Left lobe of liver (tissue), 2 donors: ENCODE measurements around the gene MYO15B. TPM values are rescaled to one million over a fixed set of nuclear protein-coding genes. Genes with fewer than 3 reads are reported as not detected.
"Not testable (repeated sequence)": the region's sequence is repeated elsewhere in the genome, so short reads cannot be mapped to it uniquely, and the experiment has no call there.

Experiments
- ATAC-seq: fragments of 200-7000 bp; cut with Tn5 transposase; one replicate; pipeline ENCODE4 v1.9.1; 2020; ENCODE audit warnings: mild to moderate bottlenecking, moderate library complexity
- DNase-seq: peaks from one replicate; pipeline ENCODE4 v3.0.0-alpha.2; 2020; ENCODE audit warnings: low spot score
- total RNA-seq: library from RNA; stranded (reverse); gene quantifications from one replicate; pipeline ENCODE4 v1.2.1, GENCODE V29; 2021
- donor health status: DM: no; HTN: no; CAD: no; lungs with moderate emphysema.
- donor health status: DM: no; HTN: yes; CAD: no.

The MYO15B gene
- total RNA-seq, 1 donor from 2014 or later: 34.2 TPM

DNA sequence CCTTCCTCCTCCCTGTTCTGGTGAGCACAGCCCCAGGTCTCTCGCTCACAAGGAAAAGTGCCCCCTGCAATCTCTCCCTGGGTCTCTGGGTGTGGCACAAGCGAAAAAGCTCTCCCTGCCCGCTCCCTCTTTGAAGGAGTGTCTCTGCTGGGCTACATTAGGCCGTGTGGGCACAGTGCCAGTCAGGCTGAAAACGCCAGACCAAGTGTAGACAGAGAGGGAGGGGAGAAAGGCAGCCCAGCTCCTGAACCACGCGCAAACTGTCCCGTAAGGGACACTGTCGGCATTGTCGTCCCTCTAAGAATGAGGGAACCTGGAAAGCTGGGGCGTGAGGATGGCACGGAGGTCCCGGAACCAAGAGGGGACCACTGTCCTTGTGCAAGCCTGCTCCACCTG is 49.5 kb downstream of the MYO15B start:
- ATAC-seq (no peak), DNase-seq (no peak)

DNA sequence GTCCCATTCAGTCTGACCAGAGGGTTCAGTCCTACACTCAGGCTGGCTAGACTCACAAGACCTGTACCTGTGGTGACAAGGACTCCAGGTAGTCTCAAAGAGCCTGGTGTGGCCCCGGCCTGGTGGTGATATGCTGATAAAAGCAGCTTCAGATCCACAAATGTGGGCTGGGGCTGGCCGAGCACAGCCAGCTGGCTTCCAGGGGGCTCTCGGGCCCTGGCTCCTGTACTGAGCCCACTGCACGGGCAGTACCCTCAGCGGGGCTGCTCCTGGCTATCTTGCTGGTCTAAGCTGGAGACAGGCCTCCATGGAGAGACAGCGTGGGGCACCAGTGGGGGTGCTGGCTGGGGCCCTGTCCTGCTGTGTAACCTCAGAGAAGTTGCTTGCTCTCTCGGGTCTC is 50.0 kb downstream of the MYO15B start:
- DNase-seq: no peak
- ATAC-seq: no peak

DNA sequence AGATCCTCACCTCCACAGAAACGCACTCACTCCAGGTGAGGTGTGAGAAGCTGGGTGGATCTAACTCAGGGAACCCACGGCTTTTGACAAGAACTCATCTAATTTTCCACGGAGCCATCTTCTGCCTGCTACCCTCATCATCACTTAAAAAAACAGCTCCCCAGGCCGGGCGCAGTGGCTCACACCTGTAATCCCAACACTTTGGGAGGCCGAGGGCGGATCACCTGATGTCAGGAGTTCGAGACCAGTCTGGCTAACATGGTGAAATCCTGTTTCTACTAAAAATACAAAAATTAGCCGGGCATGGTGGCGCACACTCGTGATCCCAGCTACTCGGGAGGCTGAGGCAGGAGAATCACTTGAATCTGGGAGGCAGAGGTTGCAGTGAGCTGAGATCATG is 50.4 kb downstream of the MYO15B start:
- not testable (repeated sequence) for ATAC-seq, DNase-seq

DNA sequence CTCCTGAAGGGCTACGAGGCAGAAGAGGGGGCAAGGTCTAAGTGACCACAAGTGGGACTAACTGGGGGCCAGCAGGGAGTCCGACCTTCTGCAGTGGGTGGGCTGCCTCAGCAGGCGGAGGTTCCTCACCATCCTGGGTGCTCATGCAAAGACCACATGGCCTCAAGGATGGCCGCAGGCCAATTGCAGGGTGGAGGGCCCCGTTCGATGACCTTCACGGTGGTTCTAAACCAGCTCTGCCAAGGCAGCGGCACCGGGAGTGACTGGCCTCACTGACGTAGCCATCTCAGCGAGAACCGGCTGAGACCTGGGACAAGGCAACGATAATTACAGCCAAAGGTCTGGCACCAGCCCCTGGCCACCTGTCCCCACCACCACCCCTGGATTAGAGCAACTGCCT is 51.3 kb downstream of the MYO15B start:
- DNase-seq (no peak), ATAC-seq (no peak)

DNA sequence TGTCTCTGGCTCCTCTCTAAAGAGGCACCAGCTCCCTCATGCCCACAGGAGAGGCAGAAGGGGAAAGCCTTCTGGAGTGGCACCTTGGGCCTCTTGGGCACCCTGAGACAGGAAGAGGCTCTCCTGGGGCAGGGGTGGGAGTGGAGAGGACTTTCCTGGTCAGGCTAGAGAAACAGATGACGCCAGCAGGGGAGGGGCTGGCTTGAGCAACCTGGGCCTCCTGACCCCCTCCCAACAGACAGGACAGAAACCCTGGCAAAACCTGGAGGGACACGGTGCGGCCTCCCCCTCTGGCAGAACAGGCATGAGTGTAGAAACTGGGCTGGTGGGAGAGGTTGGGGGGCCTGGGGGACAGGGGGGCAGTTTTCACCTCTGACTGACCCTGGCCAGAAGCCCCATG is 51.7 kb downstream of the MYO15B start:
- DNase-seq: peak; percentile 44
- ATAC-seq: no peak

DNA sequence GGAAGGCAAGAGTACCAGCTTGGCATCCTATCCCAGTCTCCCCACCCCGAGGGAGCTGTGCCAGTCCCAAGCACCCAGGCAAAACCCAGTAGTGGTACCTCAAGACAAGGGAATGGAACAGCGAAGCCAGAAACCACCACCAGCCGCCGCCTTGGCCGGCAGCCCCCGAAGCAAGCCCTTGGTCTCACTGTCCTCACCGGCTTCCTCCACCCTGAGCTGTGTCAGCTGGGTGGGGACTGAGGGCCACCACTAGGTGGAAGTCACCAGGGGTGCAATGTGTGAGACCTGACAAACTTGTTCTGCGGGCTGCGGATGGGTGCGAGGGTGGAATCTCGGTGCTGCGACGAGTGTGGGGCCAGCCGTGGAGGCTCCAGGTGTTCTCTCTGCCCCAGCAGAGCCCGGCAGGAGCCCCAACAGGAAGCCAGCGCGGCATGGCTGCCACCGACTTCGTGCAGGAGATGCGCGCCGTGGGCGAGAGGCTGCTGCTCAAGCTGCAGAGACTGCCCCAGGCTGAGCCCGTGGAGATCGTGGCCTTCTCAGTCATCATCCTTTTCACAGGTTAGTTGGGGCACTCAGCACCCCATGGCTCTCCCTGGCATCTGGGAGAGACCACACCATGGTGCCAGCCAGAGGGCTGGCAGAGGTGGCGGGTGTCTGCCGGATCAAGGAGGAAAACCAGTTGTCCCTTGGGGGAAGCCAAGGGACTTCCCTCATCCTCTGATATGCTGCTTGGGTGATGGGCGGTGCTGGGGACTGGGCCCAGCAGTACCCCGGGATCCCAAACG is 52.4 kb downstream of the MYO15B start:
- DNase-seq: peak; percentile 49
- no peak for ATAC-seq

DNA sequence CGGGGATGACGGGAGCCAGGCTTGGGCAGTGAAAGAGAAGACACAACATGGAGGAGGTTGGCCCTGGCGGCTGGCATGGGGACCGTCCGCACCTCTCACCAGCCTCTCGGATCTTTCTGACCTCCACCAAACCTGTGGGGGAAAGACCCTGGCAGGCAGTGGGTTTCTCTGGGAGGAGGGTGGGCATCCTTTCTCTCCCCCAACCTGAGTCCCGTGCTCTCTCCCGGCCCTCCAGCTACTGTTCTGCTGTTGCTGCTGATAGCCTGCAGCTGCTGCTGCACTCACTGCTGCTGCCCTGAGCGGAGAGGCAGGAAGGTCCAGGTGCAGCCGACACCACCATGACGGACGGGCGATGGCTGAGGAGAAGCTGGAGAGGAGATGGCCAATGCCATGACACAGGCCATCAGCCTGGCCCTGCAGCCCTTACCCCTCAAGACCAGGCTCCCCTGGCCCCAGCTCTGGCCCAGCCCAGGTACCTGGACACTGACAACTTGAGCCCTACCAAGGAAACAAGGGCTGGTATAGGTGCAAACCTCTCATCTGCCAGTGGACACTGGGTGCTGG is 53.0 kb downstream of the MYO15B start:
- ATAC-seq (no peak), DNase-seq (no peak)

DNA sequence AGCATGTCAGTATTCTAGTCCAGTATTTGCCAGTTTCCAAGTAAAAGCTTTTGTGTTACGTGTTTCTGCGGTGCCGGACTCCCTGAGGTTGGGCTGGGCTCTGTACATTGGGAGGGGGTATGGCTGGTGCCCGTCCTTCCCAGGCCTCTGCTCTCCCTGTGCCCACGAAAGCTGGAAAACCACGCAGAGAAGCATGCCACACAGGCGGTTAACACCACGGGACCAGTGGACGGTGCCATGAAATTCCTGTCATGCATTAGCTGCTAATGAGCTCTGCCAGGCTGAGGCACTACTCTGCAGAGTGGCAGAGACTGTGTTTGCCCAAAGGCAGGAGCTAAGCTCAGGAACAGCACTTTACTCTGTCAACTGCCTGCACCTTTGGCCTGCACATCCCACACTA is 53.7 kb downstream of the MYO15B start:
- DNase-seq (no peak), ATAC-seq (no peak)

DNA sequence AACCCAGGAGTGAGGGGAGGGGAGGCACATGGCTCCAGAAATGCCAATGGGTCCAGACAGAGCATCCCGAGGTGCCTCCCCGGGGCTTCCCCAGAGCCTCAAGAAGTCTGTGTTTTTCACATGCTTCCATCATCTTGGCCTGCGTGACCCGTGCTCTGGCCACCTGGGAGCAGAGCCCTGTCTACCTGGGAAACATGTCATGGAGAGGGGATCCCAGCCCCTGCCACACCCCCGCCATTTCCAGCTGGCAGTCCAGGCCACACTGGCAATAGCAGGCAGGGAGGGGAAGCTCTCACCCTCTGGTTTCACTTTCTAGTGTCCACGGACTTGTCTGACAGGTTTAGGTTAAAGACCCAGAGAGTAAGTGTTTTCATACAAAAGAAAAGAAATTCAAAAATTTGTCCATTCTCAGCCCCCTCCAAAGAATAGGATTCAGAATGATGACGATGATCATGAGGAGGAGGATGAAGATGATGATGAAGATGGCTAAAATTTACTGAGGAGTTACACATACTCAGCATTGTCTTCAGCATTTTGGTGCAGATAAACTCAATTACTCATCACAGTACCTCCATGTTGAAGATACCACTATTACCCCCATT is 54.7 kb downstream of the MYO15B start:
- no peak for ATAC-seq
- no peak for DNase-seq

DNA sequence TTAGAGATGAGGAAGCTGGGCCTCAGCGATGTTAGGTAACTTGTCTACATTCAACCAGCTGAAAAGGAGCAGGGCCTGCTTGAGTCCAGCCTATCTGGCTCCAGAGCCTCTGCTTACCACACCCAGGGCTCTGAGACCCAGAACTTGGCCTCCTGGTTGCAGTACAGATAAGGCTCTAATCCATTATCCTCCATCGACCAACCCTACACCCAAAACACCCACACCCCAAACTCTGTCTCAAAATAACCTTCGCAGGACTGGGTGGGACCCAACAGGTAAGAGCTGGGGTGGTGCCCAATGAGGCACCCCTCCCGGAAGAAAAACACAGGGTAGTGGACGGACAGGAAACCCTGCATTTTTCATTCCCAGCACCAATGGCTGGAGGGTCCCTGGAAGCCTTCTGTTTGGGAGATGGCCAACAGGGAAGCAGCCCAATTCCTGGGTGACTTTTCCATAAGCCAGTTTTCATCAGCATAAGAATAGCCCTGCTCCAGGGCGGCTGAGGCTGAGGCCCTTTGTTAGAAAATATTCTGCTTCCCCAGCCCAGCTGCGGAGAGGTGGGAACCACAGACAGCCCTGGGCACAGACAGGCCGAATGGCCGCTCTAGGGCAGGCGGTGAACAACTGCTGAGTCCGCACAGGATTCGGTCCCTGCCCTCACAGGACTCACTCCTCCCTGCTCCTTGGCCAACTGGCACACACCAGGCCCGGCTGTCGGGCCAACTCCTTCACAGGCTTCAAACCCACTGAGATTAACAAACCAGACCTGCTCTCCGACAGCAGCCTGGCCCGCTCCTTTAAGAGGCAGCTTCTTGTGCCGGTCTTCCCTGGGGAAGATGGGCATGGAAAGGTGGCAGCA is 55.4 kb downstream of the MYO15B start:
- ATAC-seq: no peak
- DNase-seq: no peak

DNA sequence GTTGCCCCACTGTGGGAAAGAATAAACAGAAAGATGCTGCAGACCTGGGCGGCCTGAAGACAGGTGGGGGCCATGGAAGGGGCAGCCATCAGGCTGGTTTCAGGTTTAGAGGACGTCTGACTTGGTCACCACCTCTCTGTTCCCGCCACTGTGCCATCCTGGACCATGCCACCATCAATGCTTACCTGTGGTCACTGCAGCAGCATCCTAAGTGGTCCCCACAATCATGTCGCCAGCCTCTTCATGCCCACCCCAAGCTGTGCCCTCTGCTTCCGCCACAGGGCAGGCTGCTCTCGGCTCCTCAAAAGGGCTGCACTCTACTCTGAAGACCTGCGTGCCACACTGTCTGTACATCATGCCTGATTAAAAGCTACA is 56.0 kb downstream of the MYO15B start:
- ATAC-seq (no peak), DNase-seq (no peak)

DNA sequence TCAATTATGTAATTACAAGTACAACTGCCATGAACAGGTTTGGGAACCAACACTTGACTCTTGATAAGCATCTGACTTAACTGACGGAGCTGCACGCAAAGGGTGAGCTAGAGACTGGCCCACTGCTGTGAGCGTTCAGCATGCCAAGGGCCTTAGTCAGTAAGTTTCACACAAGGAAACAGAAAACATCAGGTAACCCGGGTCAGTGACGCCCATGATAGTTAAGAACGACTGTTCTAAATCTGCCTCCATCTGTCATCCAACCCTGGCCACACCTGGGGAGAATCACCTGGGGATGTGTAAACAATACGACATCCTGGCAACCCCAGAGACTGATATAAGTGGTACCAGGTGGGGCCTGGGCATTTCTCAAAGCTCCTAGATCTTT is 57.9 kb downstream of the MYO15B start:
- no peak for DNase-seq
- no peak for ATAC-seq

DNA sequence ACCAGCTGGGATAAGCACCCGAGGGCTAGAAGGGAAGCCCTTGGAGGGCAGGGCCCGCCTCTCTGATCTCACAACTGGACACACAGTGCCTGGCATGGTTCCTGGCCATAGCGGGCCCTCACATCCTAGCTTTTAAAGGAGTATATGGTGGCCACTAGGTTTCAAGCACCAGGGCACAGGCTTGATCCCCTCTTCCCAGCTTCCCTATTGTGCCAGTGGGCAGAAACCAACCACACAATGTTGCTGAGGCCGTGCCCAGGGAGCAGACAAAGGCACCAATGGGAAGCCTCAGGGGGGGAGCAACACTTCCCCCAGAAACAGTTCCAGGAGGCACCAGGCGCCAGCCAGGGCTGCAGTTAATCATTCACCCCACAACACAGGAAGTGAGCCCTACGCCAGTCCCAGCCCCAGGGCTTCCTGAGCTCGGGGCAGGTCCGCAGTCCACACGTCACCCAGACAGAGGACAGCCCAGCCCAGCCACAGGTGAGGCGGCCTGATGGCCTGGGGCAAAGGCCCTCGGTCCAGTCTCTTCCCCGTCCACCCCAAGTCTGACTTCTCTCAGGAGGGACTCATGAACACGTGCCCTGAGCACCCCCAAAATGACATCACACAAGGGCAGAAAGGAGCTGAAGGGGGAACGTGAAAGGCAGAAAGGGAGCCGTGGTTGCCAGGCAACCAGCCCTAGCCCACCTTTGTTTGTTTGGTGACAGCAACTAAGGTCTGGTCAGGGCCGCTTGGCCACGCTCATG is 58.5 kb downstream of the MYO15B start:
- peak; percentile 98 for ATAC-seq

DNA sequence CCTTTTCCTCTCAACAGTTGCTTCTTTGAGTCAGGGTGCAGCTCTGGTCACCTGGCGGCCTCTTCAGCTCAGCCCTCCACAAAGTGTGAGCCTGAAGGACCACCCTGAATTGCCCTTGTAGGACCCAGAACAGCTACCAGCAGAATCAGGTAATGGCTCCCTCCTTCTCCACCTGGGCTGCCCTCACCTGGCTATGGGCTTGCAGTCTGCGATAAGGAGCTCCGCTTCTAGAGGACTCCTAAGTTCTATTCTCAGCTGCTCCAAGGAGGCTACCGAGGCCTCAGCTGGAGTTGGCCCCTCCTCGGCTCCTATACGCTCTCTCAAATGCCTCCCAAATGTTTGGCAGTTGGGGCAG is 59.0 kb downstream of the MYO15B start:
- no peak for DNase-seq
- peak; percentile 1 for ATAC-seq

More for the DNA sequence above, 58.5 kb downstream of the MYO15B start:
- peak; percentile 92 for DNase-seq

DNA sequence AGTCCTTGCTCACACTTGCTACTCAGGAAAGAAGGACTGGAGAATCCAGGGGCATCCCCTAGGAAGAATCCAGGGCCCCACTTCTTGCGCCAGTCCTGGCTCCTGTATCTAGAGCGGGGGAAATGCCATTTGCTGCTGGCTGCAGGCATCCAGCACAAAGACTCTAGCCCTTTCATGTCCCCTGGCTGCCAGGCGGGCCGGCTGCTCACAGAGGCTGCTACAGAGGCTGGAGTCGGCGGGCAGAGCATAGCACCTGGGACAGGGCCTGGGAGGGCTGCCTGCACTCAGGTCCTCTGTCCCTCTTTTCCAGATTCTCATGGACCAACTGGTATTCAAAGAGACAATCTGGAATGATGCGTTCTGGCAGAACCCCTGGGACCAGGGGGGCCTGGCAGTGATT is 59.5 kb downstream of the MYO15B start:
- ATAC-seq: no peak
- no peak for DNase-seq

DNA sequence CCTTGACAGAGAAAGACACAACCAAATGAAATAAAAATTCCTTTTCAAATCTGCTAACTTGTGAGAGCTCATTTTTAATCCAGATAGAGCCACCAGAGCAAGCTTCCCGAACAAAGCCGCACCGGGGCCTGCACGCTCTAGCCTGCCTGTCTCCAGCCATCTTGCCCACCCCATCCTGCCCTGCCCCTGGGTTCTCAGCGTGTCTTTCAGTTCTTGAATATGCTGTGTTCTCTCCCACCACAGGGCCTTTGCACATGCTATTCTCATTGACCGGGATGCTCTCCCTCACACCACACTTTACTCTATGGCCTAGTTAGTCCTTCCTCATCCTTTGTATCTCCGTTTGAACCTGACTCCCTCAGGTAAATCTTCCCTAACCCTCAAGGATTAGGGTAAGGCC is 60.3 kb downstream of the MYO15B start:
- ATAC-seq: no peak
- no peak for DNase-seq

DNA sequence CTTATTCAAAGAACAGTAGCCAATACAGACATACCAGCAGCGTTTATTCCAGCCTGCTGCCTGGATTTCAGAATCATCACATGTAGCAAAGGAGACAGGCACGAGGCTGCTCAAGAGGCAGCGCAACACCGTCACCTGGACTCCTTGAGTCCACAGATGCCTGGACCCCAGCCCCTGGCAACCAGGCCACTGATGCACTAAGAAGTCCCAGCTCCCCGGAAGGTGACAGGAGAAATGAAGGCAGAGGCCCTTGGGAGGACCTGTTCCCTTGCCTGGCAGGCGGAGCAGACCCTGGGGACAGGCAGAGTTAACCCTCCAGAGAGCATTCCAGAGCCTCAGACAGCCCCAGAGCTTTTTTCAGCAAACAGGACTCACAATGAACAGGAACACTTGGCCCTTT is 62.1 kb downstream of the MYO15B start:
- ATAC-seq: no peak
- DNase-seq: no peak

DNA sequence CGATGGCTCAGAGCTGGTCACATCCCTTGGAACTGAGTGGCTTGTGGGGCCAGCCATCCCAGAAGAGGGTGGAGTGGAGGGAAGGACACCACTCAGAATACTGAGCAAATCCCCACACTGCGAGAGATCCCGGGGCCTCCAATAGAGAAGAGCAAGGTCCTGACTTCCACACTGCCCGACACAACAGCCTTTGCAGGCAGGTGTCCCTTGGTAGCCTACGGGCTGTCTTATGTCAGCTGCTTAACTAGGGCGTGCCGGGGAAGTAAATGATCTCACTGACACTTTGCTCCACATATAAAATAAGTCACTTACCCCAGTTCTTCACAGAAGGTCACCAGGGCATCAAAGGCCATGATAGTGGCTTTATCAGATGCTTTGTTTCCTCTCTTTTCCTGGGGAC is 63.3 kb downstream of the MYO15B start:
- ATAC-seq: no peak
- no peak for DNase-seq

DNA sequence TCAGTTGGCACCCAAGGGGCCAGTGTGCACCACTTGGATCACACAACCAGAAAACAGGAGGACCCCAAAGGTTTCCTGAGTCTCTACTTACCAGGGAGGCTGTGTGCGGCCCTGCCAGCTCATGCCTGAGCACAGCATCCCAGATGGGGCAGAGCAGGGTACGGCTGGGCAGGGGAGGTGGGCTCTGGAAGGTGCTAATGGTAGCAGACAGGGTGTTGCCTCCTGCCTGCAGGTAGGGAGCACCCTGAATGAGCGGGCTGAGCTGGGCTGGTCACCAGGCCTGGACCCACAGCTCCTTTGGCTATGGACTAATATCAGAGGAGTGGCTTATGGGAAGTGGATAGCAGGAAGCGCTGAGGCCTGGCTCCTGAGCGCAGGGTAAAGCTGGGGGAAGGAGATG is 64.7 kb downstream of the MYO15B start:
- no peak for DNase-seq
- ATAC-seq: no peak

DNA sequence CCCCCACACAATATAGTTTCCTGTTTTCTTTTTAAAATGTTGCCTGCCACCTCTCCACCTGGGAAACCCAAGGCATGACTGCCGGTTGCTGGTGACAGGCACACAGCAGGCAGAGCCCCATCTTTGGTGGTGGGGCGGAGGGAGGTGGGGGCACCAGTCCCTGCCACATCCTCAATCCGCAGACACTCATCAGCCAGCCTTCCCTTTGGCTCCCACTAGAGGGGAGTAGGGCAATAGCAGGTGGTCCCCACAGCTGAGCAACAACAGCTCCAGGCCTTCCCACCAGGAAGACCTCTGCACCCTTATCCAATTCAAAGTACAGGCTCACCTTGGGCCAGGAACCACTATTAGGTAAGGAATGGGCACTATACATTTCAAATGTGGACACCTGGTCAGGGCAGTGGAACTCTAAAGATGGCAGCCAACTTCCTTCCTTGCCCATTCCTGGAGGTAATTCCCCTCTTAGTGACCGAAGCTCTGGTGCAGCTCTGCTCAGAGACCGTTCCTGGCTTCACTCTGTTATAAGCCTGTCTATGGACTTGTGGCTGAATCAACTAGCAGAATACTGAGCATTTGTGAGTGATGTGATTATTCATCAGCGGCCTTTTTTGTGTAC is 65.4 kb downstream of the MYO15B start:
- ATAC-seq: peak; percentile 67
- DNase-seq: no peak

DNA sequence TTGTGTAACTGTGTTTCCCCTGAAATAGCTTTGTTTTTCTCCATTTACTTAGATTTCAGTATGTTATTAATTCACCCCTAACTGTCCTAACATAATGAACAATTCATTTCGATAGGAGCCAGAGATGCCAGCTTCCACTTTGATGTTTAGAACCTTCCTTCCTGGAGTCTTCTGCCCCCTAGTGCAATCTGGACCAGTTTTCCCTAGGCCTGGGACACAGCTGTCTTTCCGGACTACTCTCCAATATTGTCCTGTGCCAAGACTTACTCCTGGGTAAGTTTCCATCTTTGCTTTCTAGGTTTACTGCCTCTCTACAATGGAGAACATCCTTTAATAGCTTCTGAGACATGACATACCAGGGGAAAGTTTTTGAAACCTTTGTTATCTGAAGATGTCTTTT is 66.6 kb downstream of the MYO15B start:
- DNase-seq: no peak
- ATAC-seq: peak; percentile 51
